Neural progenitor cell (in vitro differentiated cells): ENCODE results near the gene PSPN.

ENCODE experiments used
- CTCF ChIP-seq: fragments of 200-600 bp; sonication (generic); IDR thresholded peaks from 2 replicates; pipeline ENCODE4 v1.5.1; 2017; ENCODE audit warnings: antibody characterized with exemption, mild to moderate bottlenecking
- EZH2 ChIP-seq: fragments of 200-600 bp; sonication (generic); IDR thresholded peaks from 2 replicates; pipeline ENCODE4 v1.6.1; 2017; ENCODE audit warnings: antibody characterized with exemption, mild to moderate bottlenecking, moderate library complexity

- TF ChIP-seq CTCF: no peak
- TF ChIP-seq EZH2: no peak
These were observed 49.4 kb upstream of the PSPN start for GRCh38 chr19:6424939-6425731.
